ENCODE measurements around the gene ADH4.

- TF ChIP-seq CTCF (IDR thresholded peaks at IDR 0.05) (no peak), POLR2A (IDR thresholded peaks at IDR 0.05) (no peak)
Measured at GRCh38 chr4:99149426-99150019, 5.4 kb upstream of the ADH4 start.

Data from esophagus squamous epithelium (tissue), 4 donors.